SK-N-SH (cell line): ENCODE measurements around the gene SND1. TPM values are rescaled to one million over a fixed set of nuclear protein-coding genes. Genes with fewer than 3 reads are reported as not detected.

Source experiments
- CTCF ChIA-PET: fragments of 300-600, 350-600 bp; formaldehyde crosslinking; extraction: SDS; loops from one replicate; lab custom pipeline; 2021; lab: Yijun Ruan, JAX
- POLR2A ChIA-PET: fragments of 350-600 bp; sonication (Branson Sonifier 250); formaldehyde crosslinking; extraction: SDS; loops from one replicate; lab custom pipeline; 2020; ENCODE audit warnings: antibody characterized with exemption, inconsistent platforms; lab: Yijun Ruan, JAX
- DNase-seq: peaks from one replicate; pipeline ENCODE4 v3.0.0; 2012
- H2AFZ ChIP-seq: fragments of 200-600 bp; sonication (generic); 2 replicates; pipeline ENCODE4 v1.8.1; 2016; ENCODE audit warnings: antibody characterized with exemption, mild to moderate bottlenecking, low read depth
- H3F3A ChIP-seq: fragments of 200-600 bp; sonication (generic); replicated peaks from 2 replicates; pipeline ENCODE3; 2016; ENCODE audit warnings: antibody characterized with exemption, mild to moderate bottlenecking; ENCODE audit not compliant: insufficient read depth
- H3K27ac ChIP-seq, 2 experiments: fragments of 200-500 bp in 1 of 2; fragments of 200-600 bp in 1 of 2; sonication (Bioruptor generic) in 1 of 2; sonication (generic), shearing (Covaris generic) in 1 of 2; 2 replicates each; pipeline versions ENCODE4 v1.5.1 to v1.6.1; 2014 to 2016; ENCODE audit warnings: low read depth in 2 of 2, inconsistent platforms in 1 of 2, low read length in 1 of 2, mild to moderate bottlenecking in 1 of 2, mixed read lengths in 1 of 2
- H3K27me3 ChIP-seq: fragments of 200-600 bp; sonication (generic), shearing (Covaris generic); 2 replicates; pipeline ENCODE4 v1.6.1; 2016; ENCODE audit warnings: mixed run types; ENCODE audit not compliant: insufficient read depth
- H3K36me3 ChIP-seq, 2 experiments: fragments of 200-500 bp in 1 of 2; fragments of 200-600 bp in 1 of 2; sonication (Bioruptor generic) in 1 of 2; sonication (generic) in 1 of 2; replicated peaks in 1 of 2; 2 replicates each; pipeline versions ENCODE3 to v1.5.1; 2014 to 2016; ENCODE audit warnings: low read length in 1 of 2, mild to moderate bottlenecking in 1 of 2; ENCODE audit not compliant: insufficient read depth in 2 of 2, control insufficient read depth in 1 of 2
- H3K4me1 ChIP-seq, 2 experiments: fragments of 200-500 bp in 1 of 2; fragments of 200-600 bp in 1 of 2; sonication (Bioruptor generic) in 1 of 2; sonication (generic), shearing (Covaris generic) in 1 of 2; 2 replicates each; pipeline versions ENCODE4 v1.5.1 to v1.6.1; 2014 to 2016; ENCODE audit warnings: low read depth in 1 of 2, low read length in 1 of 2, mixed run types in 1 of 2; ENCODE audit not compliant: insufficient read depth in 2 of 2, control insufficient read depth in 1 of 2
- H3K4me2 ChIP-seq: fragments of 200-600 bp; sonication (generic), shearing (Covaris generic); 2 replicates; pipeline ENCODE4 v1.6.1; 2017; ENCODE audit warnings: mixed run types
- H3K4me3 ChIP-seq, 2 experiments: fragments of 200-500 bp in 1 of 2; fragments of 200-600 bp in 1 of 2; sonication (Bioruptor generic) in 1 of 2; sonication (generic), shearing (Covaris generic) in 1 of 2; 2 replicates each; pipeline versions ENCODE4 v1.5.1 to v1.8.1; 2014 to 2016; ENCODE audit warnings: low read depth in 2 of 2, inconsistent platforms in 1 of 2, low read length in 1 of 2, mild to moderate bottlenecking in 1 of 2, mixed read lengths in 1 of 2, moderate library complexity in 1 of 2
- H3K79me2 ChIP-seq: fragments of 200-600 bp; sonication (generic); 2 replicates; pipeline ENCODE4 v1.8.1; 2017; ENCODE audit warnings: mild to moderate bottlenecking; ENCODE audit not compliant: insufficient read depth
- H3K9ac ChIP-seq: fragments of 200-600 bp; sonication (generic); 2 replicates; pipeline ENCODE4 v1.6.1; 2017; ENCODE audit warnings: mixed run types
- H3K9me2 ChIP-seq: fragments of 200-600 bp; sonication (generic); 2 replicates; pipeline ENCODE4 v1.6.1; 2017; ENCODE audit warnings: mixed run types
- H3K9me3 ChIP-seq: fragments of 200-600 bp; sonication (generic); 2 replicates; pipeline ENCODE4 v1.6.1; 2017; ENCODE audit warnings: mixed run types, mild to moderate bottlenecking, moderate library complexity
- H4K20me1 ChIP-seq: fragments of 200-600 bp; sonication (generic); 2 replicates; pipeline ENCODE4 v1.6.1; 2017; ENCODE audit warnings: mild to moderate bottlenecking, mixed run types; ENCODE audit not compliant: insufficient read depth
- EP300 ChIP-seq, 2 experiments: IDR thresholded peaks; 2 replicates each; pipeline versions ENCODE4 v1.4.0 to v1.6.1; 2012; ENCODE audit warnings: borderline replicate concordance in 1 of 2, low read depth in 1 of 2, low read length in 1 of 2
- EZH2phosphoT487 ChIP-seq: fragments of 200-600 bp; sonication (generic); IDR thresholded peaks from 2 replicates; pipeline ENCODE4 v1.6.1; 2017; ENCODE audit warnings: low read depth, mixed run types, mild to moderate bottlenecking, antibody characterized with exemption, moderate library complexity, borderline replicate concordance
- FOSL2 ChIP-seq: IDR thresholded peaks from 2 replicates; pipeline ENCODE4 v1.4.0; 2012; ENCODE audit warnings: low read depth, mild to moderate bottlenecking, moderate library complexity, borderline replicate concordance
- FOXJ3 ChIP-seq: sonication (generic); formaldehyde crosslinking; IDR thresholded peaks from 2 replicates; pipeline ENCODE4 v1.5.1; 2020; ENCODE audit warnings: mild to moderate bottlenecking, missing genetic modification reagents
- FOXM1 ChIP-seq: IDR thresholded peaks from 2 replicates; pipeline ENCODE4 v1.4.0; 2012; ENCODE audit warnings: low read depth, mild to moderate bottlenecking
- GATA2 ChIP-seq: sonication (generic); formaldehyde crosslinking; IDR thresholded peaks from 2 replicates; pipeline ENCODE4 v1.5.0; 2020; ENCODE audit warnings: mild to moderate bottlenecking, missing genetic modification reagents
- NRF1 ChIP-seq: IDR thresholded peaks from 2 replicates; pipeline ENCODE4 v1.6.1; 2012; ENCODE audit warnings: low read depth, mild to moderate bottlenecking, low read length
- POLR2AphosphoS5 ChIP-seq: IDR thresholded peaks from 2 replicates; pipeline ENCODE4 v1.6.1; 2012; ENCODE audit warnings: low read depth, low read length
- RAD21 ChIP-seq: IDR thresholded peaks from 2 replicates; pipeline ENCODE4 v1.6.1; 2012; ENCODE audit warnings: mild to moderate bottlenecking, low read length
- RXRA ChIP-seq: IDR thresholded peaks from 2 replicates; pipeline ENCODE4 v1.4.0; 2012; ENCODE audit warnings: low read depth, mild to moderate bottlenecking, borderline replicate concordance
- YY1 ChIP-seq: IDR thresholded peaks from 2 replicates; pipeline ENCODE4 v1.4.0; 2012; ENCODE audit warnings: low read depth, mild to moderate bottlenecking
- WGBS: methylation state at CpG from one replicate; pipeline ENCODE4 v1.1.6; 2017; ENCODE audit warnings: low lambda C conversion rate; 5-methylcytosine and 5-hydroxymethylcytosine counted together
- polyA plus RNA-seq, 3 experiments: library from polyadenylated mRNA; depleted of rRNA; stranded (reverse); fragments of >200 nt; gene quantifications; 2 replicates each; pipeline ENCODE4 v1.2.3, GENCODE V29; 2012
- TF ChIP-seq, protein P1 (sequence below): IDR thresholded peaks from 2 replicates; pipeline ENCODE4 v1.4.0; 2012; ENCODE audit warnings: low read depth, borderline replicate concordance

The SND1 gene
- polyA plus RNA-seq, 1 of the 3 experiments (the other 2 are of a cell fraction), result 165 TPM

DNA sequence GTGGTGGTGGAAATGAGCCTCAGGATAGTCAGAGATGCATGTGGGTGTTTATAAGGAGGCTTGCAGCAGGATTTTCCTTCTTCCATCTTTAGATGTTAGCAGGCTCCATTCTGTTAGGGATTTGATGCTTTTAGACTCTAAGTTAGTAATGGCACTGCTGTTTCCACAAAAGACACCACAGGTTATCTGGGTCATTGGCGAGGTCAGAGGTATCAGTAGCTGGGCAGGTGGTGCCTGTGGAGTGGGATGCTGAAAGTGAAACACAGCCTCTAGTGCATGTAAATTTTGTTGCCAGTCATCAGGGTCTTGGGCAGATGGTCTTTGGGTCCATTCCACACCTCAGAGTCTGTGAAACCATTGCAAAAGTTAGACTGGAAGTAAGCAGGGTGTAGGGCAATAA lies 33.2 kb upstream of the SND1 start:
- Histone ChIP-seq H3K9me2 (no peaks in the 10 kb centered on the region), H3K4me2 (no peak overlapping the region), H3K9me3 (0 out of 2 replicates have a peak, but pooled peaks cover 3% of the 10 kb centered on the region), H3K9ac (no peak overlapping the region), H3K27me3 (peaks cover 84% of the 10 kb centered on the region), H4K20me1 (no peaks in the 10 kb centered on the region), H3K79me2 (no peaks in the 10 kb centered on the region), H3K4me3 (no peak overlapping the region), H3F3A (no peaks in the 10 kb centered on the region), H3K4me1 (no peaks in the 10 kb centered on the region; a peak in 1 of 4 replicates), H3K36me3 (no peaks in the 10 kb centered on the region), H3K27ac (no peak overlapping the region), H2AFZ (no peak overlapping the region)
- ChIA-PET POLR2A (no interaction called here), CTCF (interaction anchor here (0.9 kb wide), 1 partner anchor 30 kb away, joined by 3 read pairs; the partner anchor contains the start of gene ARF5)
- TF ChIP-seq YY1, result no peak
- TF ChIP-seq POLR2AphosphoS5, result no peak
- no peak for TF ChIP-seq FOXM1
- TF ChIP-seq, protein P1, sequence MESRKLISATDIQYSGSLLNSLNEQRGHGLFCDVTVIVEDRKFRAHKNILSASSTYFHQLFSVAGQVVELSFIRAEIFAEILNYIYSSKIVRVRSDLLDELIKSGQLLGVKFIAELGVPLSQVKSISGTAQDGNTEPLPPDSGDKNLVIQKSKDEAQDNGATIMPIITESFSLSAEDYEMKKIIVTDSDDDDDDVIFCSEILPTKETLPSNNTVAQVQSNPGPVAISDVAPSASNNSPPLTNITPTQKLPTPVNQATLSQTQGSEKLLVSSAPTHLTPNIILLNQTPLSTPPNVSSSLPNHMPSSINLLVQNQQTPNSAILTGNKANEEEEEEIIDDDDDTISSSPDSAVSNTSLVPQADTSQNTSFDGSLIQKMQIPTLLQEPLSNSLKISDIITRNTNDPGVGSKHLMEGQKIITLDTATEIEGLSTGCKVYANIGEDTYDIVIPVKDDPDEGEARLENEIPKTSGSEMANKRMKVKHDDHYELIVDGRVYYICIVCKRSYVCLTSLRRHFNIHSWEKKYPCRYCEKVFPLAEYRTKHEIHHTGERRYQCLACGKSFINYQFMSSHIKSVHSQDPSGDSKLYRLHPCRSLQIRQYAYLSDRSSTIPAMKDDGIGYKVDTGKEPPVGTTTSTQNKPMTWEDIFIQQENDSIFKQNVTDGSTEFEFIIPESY, result no peak
- no peak for TF ChIP-seq EP300 (IDR thresholded peaks at IDR 0.05; ENCODE audit: borderline replicate concordance in 1 of 2, low read depth in 1 of 2, low read length in 1 of 2)
- no peak for TF ChIP-seq NRF1
- no peak for TF ChIP-seq FOXJ3 (CRISPR knock-in tag)
- no peak for TF ChIP-seq RAD21
- TF ChIP-seq RXRA, result no peak
- no peak for TF ChIP-seq GATA2
- TF ChIP-seq FOSL2, result no peak
- DNase-seq, result no peak
- WGBS, result 0% methylated on average over 1 of the region's 1 CpG

DNA sequence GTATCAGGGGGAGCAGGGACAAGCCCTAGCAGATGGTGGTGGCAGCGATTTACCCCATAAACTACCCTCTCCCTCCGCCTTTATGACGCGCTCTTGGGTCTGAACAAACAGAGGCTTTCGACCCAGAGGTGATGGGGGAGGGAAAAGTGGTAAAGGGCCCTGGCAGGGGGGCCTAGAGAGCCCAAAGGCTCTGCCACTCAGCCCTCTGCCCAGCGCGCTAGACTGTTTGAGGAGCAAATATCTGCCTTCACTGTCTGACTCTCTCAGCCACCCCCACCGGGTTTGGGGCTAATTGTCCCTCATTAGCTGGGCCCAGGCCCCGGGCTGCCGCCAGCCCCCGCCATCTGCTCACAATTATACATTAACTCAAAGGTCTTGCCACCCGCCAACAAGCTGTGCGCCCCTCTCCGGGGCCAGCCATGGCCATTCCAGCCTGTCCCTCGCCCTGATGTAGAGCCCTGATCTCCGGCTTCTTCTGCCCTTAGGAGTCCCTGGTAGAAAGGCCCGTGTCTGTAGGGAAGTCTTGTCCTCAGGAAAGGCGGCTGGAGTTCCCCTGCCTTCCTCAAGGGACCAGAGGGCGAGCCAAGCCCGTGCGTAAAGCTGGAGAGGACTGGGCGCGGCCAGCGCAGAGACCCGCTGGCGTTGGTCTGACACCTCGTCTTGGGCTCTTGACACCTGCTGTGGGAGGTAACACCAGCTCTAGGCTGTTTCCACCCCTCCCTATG lies 32.2 kb upstream of the SND1 start:
- 0 out of 2 replicates have a peak, but pooled peaks cover 3% of the 10 kb centered on the region for H3K9me3 ChIP-seq
- H3K27ac ChIP-seq, result no peak overlapping the region
- no peak overlapping the region for H3K4me3 ChIP-seq
- no peaks in the 10 kb centered on the region for H4K20me1 ChIP-seq
- no peaks in the 10 kb centered on the region for H3K36me3 ChIP-seq
- H3K9ac ChIP-seq, result no peak overlapping the region
- peaks cover 73% of the 10 kb centered on the region for H3K27me3 ChIP-seq
- H3K4me2 ChIP-seq, result no peak overlapping the region; the same call in 1 of the 2 replicates
- no peaks in the 10 kb centered on the region for H3F3A ChIP-seq
- no peaks in the 10 kb centered on the region; a peak in 1 of 4 replicates for H3K4me1 ChIP-seq
- WGBS, result 2% methylated on average over 19 of the region's 27 CpGs
- CTCF ChIA-PET, result interaction anchor here (1.0 to 1.3 kb wide), 3 partner anchors 9 to 31 kb away, joined by 3 to 7 read pairs (median 5); partner anchors contain the start of gene ARF5
- no peak overlapping the region for H2AFZ ChIP-seq
- peak; percentile 41 for DNase-seq
- no peaks in the 10 kb centered on the region for H3K9me2 ChIP-seq
- TF ChIP-seq YY1 (no peak), EZH2phosphoT487 (no peak), NRF1 (no peak)
- H3K79me2 ChIP-seq, result no peaks in the 10 kb centered on the region
- POLR2A ChIA-PET, result no interaction called here
